ENCODE measurements around the gene ZNF559.
A peak's percentile ranks its signal among the peaks of the same experiment; 100 is the strongest.
"Not testable (repeated sequence)": the region's sequence is repeated elsewhere in the genome, so short reads cannot be mapped to it uniquely, and the experiment has no call there.

The ZNF559 gene

DNA sequence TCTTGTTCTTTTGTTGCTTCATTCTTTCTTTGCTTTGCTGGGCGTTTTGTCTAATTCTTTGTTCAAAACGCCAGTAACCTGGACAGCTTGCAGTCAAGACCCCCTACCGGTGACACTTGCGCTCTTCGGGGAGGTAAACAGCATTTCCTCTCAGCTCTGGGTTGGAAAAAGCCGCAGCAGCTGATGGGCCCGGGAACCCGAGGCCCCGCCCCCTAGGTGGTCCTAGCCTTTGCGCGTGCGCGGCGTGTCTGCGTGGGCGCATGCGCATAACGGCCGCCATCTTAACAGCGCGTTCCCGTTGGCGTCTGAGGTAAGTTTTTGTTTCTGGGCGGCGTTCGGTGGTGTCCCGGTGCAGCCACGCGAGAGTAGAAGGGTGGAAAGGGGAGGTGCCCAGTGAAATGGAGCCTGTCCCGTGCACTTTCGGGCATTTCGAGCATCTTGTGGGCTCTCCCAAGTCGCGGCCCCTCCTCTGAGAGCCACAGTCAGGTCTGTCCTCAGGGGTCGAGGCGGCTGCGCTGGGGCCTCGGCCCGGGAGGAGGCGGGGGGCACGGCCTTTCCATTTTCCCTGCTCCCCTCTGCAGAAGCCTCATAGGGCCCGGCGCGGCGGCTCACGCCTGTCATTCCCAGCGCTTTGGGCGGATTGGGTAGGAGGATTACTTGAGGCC lies at the start of gene ZNF559:
ZNF559 (plus strand) TSS at position 261 of the 665 bp plus-strand sequence. CDS start 14,371 bp downstream, outside the sequence.
- DNase-seq (ENCODE audit: low read depth), result peak; percentile 93

GRCh38 chr19:9283485-9283884 lies 40.5 kb upstream of the ZNF559 start:
- peak; percentile 5 for DNase-seq (ENCODE audit: low read depth)

DNA sequence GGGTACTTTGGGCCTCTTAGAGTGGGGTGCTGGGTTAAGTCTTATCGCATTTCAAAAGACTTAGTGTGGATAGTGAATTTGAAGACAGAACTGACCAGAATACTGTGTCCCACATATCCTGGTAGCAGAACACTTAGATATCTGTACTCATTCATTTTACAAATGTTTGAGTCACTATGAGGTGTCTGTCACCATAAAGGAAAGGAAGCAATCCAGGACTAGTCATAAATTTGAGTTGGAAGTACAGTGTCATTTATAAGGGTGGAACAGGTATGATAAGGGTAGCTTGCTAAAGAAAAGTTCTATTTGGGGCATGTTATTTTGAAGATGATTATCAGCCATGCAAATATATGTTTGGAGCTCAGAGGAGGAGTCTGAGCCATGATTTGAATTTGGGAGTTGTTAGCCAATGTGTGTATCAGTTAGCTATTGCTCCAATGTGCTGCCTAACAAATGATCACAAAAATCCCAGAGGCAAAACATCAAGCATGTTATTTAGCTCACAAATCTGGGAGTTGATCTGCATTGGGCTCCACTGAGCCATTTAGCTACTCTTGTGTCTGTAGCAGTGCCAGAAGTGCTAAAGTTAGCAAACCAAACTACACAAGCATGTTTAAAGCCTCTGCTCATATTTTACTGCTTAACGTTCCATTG lies 34.6 kb upstream of the ZNF559 start:
- DNase-seq (ENCODE audit: low read depth), result no peak

DNA sequence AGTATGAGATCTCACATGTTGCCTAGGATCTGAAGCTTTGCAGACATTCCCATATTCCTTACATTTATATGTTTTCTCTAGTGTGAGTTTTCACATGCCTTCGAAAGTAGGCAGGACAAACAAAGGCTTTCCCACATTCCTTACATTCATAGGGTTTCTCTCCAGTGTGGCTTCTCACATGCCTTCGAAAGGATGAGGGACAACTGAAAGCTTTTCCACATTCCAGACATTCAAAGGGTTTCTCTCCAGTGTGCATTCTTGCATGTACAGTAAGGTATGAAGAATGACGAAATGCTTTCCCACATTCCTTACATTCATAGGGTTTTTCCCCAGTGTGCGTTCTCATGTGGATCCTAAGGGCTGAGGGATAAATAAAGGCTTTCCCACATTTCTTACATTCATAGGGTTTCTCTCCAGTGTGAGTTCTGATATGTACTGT lies 28.5 kb upstream of the ZNF559 start:
- DNase-seq (ENCODE audit: low read depth), result no peak

GRCh38 chr19:9296336-9296735 lies 27.6 kb upstream of the ZNF559 start:
- DNase-seq (ENCODE audit: low read depth), result no peak

DNA sequence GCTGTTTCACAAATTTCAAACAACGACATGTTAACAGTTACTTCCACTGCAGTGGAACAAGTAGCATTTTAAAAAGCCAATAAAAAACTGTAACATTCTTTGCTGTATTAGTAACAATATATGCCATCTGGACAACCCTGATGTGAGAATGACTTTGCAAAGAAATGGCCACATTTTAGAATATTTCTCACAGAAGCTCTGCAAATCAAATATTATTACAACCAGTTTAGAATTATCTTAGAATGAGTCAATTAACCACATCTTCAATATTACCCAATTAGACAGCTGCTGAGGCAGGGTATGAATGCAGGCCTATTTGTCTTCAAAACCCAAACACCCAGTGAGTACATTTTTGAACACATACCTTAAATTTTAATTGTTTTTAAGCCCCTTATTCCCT lies 17.5 kb upstream of the ZNF559 start:
- DNase-seq (ENCODE audit: low read depth), result no peak

- no peak for DNase-seq (ENCODE audit: low read depth)
Measured at GRCh38 chr19:9308091-9308770, 15.7 kb upstream of the ZNF559 start.

- DNase-seq (ENCODE audit: low read depth), result peak; percentile 98
Measured at GRCh38 chr19:9309139-9309973, 14.6 kb upstream of the ZNF559 start, which contains the start of gene ZNF699. Gene ZNF699 (minus strand): TSS chr19:9309838. CDS start chr19:9305119, 4,719 bp downstream.

- no peak for DNase-seq (ENCODE audit: low read depth)
Measured at GRCh38 chr19:9309974-9310446, 14.0 kb upstream of the ZNF559 start.

DNA sequence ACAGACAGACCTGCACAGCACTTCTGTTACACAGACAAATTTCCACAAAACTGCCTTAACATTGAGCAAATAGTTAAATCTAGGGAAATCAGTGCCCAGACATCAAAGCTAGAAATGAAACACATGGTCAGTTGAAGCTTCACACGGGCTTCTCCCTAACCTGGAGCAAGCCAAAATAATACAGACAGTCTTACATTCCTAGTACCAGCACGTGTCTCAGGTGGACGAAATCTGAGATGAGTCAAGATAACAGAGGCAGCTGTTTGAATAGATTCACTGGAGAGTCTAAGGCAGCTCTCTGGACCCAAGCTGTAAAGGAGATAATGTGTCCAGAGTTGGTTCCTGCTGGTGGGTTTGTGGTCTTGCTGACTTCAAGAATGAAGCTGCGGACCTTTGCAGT lies 10.2 kb upstream of the ZNF559 start:
- no peak for DNase-seq (ENCODE audit: low read depth)

GRCh38 chr19:9321338-9321737 lies 2.6 kb upstream of the ZNF559 start:
- DNase-seq (ENCODE audit: low read depth), result no peak

GRCh38 chr19:9321756-9322155 lies 2.2 kb upstream of the ZNF559 start:
- not testable (repeated sequence) for DNase-seq (ENCODE audit: low read depth)

- DNase-seq (ENCODE audit: low read depth), result not testable (repeated sequence)
Measured at GRCh38 chr19:9322201-9322600, 1.8 kb upstream of the ZNF559 start.

GRCh38 chr19:9323557-9323918 lies 441 bp upstream of the ZNF559 start:
- DNase-seq (ENCODE audit: low read depth), result peak; percentile 19

DNA sequence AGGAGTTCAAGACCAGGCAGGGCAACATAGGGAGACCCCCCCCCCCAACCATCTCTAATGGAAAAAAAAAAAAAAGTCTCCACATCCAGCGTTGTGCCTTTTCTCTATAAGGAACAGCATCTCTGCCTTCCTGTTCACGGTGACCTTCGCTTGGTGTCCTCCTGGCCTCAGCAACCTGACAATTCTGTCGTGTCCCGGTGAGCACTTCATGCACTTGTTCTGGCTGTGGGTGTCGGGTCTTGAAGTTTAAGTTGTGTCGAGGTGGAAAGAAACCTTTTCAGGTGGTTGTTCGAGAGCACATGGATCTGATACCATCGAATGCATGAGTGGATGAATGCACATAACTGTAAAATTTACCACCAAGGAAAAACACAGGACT lies 594 bp downstream of the ZNF559 start:
- no peak for DNase-seq (ENCODE audit: low read depth)

GRCh38 chr19:9329999-9330398 lies 6.0 kb downstream of the ZNF559 start:
- DNase-seq (ENCODE audit: low read depth), result no peak

DNA sequence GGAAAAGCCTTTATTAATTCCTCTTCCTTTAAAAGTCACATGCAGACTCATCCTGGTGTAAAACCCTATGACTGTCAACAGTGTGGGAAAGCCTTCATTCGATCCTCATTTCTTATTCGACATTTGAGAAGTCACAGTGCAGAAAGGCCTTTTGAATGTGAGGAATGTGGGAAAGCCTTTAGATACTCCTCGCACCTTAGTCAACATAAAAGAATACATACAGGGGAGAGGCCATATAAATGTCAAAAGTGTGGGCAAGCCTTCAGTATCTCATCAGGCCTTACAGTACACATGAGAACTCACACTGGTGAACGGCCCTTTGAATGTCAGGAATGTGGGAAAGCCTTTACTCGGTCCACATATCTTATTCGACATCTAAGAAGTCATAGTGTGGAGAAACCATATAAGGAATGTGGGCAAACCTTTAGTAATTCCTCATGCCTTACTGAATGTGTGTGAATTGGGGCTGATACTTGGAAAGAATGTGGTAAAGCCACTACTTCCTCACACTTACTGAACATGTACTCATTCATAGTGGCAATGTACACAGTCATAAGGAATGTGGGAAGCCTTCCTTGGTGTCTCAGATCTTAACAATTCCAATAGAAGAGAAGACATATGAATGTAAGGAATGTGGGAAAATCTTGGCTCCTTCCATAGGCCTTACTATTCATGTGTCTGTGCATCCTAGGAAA lies 18.8 kb downstream of the ZNF559 start:
- DNase-seq (ENCODE audit: low read depth), result no peak

DNA sequence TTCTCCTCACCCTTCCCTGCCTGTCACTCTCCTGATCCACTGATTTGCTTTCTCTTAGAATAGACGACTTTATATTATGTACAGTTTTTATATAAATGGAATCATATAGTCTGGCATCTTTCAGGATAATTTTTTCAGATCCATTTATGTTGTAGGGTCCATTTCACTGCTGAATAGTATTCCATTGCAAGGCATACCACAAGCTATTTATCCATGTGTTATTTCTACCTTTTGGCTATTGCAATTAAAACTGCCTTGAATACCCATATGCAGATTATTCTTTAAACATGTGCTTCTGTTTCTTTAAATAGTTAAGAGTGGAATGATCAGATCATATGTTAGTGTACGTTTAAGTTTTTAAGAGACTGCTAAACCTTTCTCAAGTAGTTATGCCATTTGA lies 21.0 kb downstream of the ZNF559 start:
- DNase-seq (ENCODE audit: low read depth), result no peak

DNA sequence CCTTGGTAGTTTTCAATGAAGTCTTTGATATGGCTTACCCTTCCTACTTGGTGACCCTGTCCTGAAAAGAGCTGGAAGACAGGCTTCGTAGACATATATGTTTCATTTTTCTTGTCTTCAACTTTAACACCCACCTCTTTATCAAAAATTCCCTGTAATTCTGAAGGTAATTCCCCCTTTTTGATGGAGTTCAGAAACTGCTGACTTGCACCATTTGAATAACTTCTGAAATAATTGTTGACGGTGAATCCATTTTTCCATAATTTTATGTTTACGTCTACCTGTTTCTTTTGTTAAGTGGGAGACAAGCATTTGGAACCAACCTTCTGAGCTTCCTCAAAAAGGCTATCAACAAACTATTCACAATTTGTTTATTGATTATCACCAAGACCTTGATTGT lies 24.3 kb downstream of the ZNF559 start:
- DNase-seq (ENCODE audit: low read depth), result no peak

GRCh38 chr19:9348671-9349070 lies 24.7 kb downstream of the ZNF559 start:
- DNase-seq (ENCODE audit: low read depth), result no peak

DNA sequence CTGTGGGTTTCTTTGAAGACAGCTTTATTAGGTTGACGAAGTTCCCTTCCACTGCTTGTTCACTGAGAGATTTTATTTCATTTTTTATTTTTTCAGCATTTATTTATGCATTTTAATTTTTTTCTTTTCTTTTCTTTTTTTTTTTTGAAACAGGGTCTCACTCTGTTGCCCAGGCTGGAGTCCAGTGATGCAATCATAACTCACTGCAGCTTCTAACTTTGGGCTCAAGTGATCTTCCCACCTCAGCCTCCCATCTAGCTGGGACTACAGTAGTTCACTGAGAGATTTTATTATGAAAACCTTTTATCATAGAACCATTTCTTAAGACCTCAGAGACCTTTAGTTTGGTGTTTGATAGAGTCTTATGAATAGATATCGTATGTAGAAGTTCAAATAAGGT lies 28.5 kb downstream of the ZNF559 start:
- DNase-seq (ENCODE audit: low read depth), result no peak

GRCh38 chr19:9353011-9353410 lies 29.0 kb downstream of the ZNF559 start:
- DNase-seq (ENCODE audit: low read depth), result no peak
